Measurements from ENCODE around the gene TMEM117.

The TMEM117 gene

DNA sequence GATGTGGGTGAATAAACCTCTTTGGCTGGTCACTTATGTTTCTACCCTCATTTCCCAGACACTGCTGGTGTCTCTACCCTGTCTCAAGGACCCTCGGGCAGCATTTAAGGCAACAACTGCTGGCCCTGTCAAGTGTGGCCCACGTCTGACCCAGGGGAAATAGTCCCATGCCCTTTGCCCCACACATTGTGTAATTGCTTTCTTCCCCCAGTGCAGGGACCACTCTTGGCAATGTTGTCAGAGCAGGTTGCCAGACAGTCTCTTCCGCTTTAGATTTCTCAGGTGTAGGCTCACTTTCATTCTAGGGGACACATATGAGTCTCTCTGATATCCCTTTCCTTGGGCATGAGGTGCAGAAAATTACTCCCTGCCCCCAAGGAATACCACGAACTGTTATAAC lies 216.7 kb downstream of the TMEM117 start:
- ATAC-seq, result no peak
- TF ChIP-seq, protein P1, sequence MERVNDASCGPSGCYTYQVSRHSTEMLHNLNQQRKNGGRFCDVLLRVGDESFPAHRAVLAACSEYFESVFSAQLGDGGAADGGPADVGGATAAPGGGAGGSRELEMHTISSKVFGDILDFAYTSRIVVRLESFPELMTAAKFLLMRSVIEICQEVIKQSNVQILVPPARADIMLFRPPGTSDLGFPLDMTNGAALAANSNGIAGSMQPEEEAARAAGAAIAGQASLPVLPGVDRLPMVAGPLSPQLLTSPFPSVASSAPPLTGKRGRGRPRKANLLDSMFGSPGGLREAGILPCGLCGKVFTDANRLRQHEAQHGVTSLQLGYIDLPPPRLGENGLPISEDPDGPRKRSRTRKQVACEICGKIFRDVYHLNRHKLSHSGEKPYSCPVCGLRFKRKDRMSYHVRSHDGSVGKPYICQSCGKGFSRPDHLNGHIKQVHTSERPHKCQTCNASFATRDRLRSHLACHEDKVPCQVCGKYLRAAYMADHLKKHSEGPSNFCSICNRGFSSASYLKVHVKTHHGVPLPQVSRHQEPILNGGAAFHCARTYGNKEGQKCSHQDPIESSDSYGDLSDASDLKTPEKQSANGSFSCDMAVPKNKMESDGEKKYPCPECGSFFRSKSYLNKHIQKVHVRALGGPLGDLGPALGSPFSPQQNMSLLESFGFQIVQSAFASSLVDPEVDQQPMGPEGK (CRISPR knock-in tag; IDR thresholded peaks at IDR 0.05; ENCODE audit: borderline replicate concordance), result no peak
- TF ChIP-seq BACH2 (CRISPR knock-in tag; IDR thresholded peaks at IDR 0.05; ENCODE audit: borderline replicate concordance) (no peak), TOX (CRISPR knock-in tag; IDR thresholded peaks at IDR 0.05; ENCODE audit: borderline replicate concordance) (no peak), ZFP30 (CRISPR knock-in tag; IDR thresholded peaks at IDR 0.05) (no peak), CSDC2 (CRISPR knock-in tag; IDR thresholded peaks at IDR 0.05) (no peak), RARB (CRISPR knock-in tag; IDR thresholded peaks at IDR 0.05) (no peak), ZC3H10 (CRISPR knock-in tag; IDR thresholded peaks at IDR 0.05) (no peak), GLIS3 (CRISPR knock-in tag; IDR thresholded peaks at IDR 0.05) (no peak), ZNF565 (CRISPR knock-in tag; conservative IDR thresholded peaks at IDR 0.05; ENCODE audit: low read depth) (no peak), PPARA (CRISPR knock-in tag; IDR thresholded peaks at IDR 0.05; ENCODE audit: borderline replicate concordance) (no peak), ARNTL (CRISPR knock-in tag; IDR thresholded peaks at IDR 0.05; ENCODE audit: borderline replicate concordance, low read depth) (no peak), OSR1 (CRISPR knock-in tag; IDR thresholded peaks at IDR 0.05) (no peak), ISL1 (CRISPR knock-in tag; IDR thresholded peaks at IDR 0.05) (no peak), ZNF8 (CRISPR knock-in tag; IDR thresholded peaks at IDR 0.05) (no peak), TCF4 (CRISPR knock-in tag; IDR thresholded peaks at IDR 0.05; ENCODE audit: borderline replicate concordance) (no peak), ESRRG (CRISPR knock-in tag; IDR thresholded peaks at IDR 0.05) (no peak), SNAI2 (CRISPR knock-in tag; IDR thresholded peaks at IDR 0.05) (no peak)
- TF ChIP-seq, protein P2, sequence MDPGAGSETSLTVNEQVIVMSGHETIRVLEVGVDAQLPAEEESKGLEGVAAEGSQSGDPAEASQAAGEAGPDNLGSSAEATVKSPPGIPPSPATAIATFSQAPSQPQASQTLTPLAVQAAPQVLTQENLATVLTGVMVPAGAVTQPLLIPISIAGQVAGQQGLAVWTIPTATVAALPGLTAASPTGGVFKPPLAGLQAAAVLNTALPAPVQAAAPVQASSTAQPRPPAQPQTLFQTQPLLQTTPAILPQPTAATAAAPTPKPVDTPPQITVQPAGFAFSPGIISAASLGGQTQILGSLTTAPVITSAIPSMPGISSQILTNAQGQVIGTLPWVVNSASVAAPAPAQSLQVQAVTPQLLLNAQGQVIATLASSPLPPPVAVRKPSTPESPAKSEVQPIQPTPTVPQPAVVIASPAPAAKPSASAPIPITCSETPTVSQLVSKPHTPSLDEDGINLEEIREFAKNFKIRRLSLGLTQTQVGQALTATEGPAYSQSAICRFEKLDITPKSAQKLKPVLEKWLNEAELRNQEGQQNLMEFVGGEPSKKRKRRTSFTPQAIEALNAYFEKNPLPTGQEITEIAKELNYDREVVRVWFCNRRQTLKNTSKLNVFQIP (CRISPR knock-in tag; IDR thresholded peaks at IDR 0.05; ENCODE audit: borderline replicate concordance, low read depth), result no peak
- TF ChIP-seq, protein P3, sequence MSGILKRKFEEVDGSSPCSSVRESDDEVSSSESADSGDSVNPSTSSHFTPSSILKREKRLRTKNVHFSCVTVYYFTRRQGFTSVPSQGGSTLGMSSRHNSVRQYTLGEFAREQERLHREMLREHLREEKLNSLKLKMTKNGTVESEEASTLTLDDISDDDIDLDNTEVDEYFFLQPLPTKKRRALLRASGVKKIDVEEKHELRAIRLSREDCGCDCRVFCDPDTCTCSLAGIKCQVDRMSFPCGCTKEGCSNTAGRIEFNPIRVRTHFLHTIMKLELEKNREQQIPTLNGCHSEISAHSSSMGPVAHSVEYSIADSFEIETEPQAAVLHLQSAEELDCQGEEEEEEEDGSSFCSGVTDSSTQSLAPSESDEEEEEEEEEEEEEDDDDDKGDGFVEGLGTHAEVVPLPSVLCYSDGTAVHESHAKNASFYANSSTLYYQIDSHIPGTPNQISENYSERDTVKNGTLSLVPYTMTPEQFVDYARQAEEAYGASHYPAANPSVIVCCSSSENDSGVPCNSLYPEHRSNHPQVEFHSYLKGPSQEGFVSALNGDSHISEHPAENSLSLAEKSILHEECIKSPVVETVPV (CRISPR knock-in tag; IDR thresholded peaks at IDR 0.05), result no peak

DNA sequence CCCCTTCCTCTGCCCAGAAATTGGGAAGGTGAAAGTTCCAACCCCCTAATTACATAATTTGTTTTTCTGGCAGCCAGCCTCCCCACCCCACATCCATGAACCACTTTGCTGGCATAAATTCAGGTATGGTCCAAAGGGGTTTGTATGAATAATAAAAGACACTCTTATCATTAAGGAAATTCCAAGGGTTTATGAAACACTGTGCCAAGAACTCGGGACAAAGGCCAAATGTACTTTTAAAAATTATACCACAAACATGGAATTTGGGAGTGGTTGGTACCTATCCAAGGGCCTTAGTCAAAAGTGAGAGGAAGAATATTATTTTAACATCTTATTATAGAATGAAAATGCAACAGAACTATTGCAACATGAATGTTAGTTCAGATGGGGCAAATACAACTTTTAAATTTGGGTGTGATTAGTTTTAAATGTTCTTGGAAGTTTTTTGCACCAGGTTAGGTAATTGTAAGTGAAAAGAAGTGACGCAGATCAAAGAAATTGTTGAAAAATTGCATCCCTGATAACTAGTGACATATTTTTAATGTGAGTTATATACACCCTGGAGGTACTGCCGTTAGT lies 217.8 kb downstream of the TMEM117 start:
- TF ChIP-seq, protein P1 (CRISPR knock-in tag; IDR thresholded peaks at IDR 0.05; ENCODE audit: borderline replicate concordance), result no peak
- TF ChIP-seq ISL1 (CRISPR knock-in tag; IDR thresholded peaks at IDR 0.05), result peak; percentile 71
- no peak for ATAC-seq

DNA sequence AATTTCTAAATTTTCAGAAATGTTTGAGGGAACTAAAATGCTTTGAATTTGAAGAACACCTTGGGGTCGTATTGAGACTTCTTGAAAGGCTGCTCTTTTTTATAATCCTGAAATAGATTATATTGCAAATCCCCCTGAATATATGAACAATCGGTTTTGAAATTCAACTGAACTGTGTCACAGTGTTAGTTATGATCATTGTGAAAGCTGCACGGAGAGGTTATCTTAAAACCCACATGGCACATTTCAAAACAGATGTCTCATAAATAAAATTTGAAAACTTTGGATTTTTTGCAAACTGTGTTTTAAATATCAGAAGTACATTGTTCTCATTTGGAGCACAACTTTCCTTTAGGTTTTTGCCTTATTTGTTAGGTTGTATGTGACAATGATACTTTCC lies 218.4 kb downstream of the TMEM117 start:
- no peak for ATAC-seq
- TF ChIP-seq, protein P3 (CRISPR knock-in tag; IDR thresholded peaks at IDR 0.05), result no peak
- TF ChIP-seq ARNTL (CRISPR knock-in tag; IDR thresholded peaks at IDR 0.05; ENCODE audit: borderline replicate concordance, low read depth) (no peak), PPARA (CRISPR knock-in tag; IDR thresholded peaks at IDR 0.05; ENCODE audit: borderline replicate concordance) (no peak), ZNF8 (CRISPR knock-in tag; IDR thresholded peaks at IDR 0.05) (no peak), ZFP3 (CRISPR knock-in tag; IDR thresholded peaks at IDR 0.05) (no peak), TOX (CRISPR knock-in tag; IDR thresholded peaks at IDR 0.05; ENCODE audit: borderline replicate concordance) (no peak), OSR1 (CRISPR knock-in tag; IDR thresholded peaks at IDR 0.05) (no peak), GLIS3 (CRISPR knock-in tag; IDR thresholded peaks at IDR 0.05) (no peak), CSDC2 (CRISPR knock-in tag; IDR thresholded peaks at IDR 0.05) (no peak), ISL1 (CRISPR knock-in tag; IDR thresholded peaks at IDR 0.05) (no peak), BACH2 (CRISPR knock-in tag; IDR thresholded peaks at IDR 0.05; ENCODE audit: borderline replicate concordance) (no peak)
- TF ChIP-seq, protein P4, sequence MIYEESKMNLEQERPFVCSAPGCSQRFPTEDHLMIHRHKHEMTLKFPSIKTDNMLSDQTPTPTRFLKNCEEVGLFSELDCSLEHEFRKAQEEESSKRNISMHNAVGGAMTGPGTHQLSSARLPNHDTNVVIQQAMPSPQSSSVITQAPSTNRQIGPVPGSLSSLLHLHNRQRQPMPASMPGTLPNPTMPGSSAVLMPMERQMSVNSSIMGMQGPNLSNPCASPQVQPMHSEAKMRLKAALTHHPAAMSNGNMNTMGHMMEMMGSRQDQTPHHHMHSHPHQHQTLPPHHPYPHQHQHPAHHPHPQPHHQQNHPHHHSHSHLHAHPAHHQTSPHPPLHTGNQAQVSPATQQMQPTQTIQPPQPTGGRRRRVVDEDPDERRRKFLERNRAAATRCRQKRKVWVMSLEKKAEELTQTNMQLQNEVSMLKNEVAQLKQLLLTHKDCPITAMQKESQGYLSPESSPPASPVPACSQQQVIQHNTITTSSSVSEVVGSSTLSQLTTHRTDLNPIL (CRISPR knock-in tag; IDR thresholded peaks at IDR 0.05; ENCODE audit: low read depth), result no peak
- TF ChIP-seq, protein P1 (CRISPR knock-in tag; IDR thresholded peaks at IDR 0.05; ENCODE audit: borderline replicate concordance), result no peak
- TF ChIP-seq, protein P2 (CRISPR knock-in tag; IDR thresholded peaks at IDR 0.05; ENCODE audit: borderline replicate concordance, low read depth), result no peak

Data from SK-N-SH treated with all-trans-retinoic acid at 6 μM for 48 hours (cell line).